GM18498 (cell line): ENCODE measurements around the gene KCMF1.
"Not testable (repeated sequence)": the region's sequence is repeated elsewhere in the genome, so short reads cannot be mapped to it uniquely, and the experiment has no call there.

Experiments used
- ATAC-seq: cut with Tn5 transposase; IDR thresholded peaks from one replicate; pipeline ENCODE4 v1.9.1; 2021; ENCODE audit warnings: mild to moderate bottlenecking, moderate library complexity; ENCODE audit not compliant: unreplicated experiment

Gene KCMF1

GRCh38 chr2:84970868-84971509, at the start of gene KCMF1:
KCMF1 (plus strand) TSS chr2:84971161; CDS start chr2:84971452, 291 bp downstream.
- peak; percentile 60 for ATAC-seq

GRCh38 chr2:84923009-84923408, 48.0 kb upstream of the KCMF1 start:
- no peak for ATAC-seq

GRCh38 chr2:84924173-84925106, 46.5 kb upstream of the KCMF1 start:
- ATAC-seq: peak; percentile 13

GRCh38 chr2:84925336-84925723, 45.6 kb upstream of the KCMF1 start:
- ATAC-seq: peak; percentile 3

- ATAC-seq: peak; percentile 83
Measured at GRCh38 chr2:84925724-84926376, 45.1 kb upstream of the KCMF1 start.

DNA sequence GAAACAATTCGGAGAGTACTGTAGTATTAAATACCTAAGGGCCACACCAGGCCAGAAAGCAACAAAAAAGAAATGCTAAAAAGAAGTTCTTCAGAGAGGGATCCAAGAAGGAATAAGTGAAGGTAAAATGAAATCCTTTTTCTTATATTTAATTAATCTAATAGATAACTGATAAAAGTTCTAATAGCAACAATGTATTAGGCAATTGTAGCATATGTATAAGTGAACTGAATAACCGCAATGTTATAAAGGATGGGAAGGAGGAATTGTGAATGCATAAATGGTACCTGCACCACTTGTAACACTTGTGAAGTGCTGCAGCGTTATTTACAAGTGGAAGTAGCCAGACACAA, 43.7 kb upstream of the KCMF1 start:
- ATAC-seq: no peak

DNA sequence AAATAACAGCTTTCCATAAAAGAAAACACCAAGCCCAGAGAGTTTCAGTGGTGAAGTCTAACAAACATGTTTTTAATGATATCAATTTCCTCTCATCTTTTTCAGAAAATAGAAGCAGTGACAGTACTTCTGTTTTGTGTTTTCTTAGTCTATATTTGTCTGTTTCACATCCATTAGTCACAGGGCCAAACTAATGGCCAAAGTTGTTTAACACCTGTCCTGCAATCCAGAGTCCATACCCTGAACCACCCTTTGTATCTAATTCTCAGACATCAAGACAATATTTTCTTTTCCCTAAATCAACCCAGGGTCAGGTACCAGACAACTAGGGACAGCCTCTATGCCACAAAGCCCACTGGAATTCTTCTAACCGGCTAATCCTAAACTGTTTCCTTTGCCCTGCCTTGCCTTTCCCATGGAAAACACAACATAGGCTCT, 39.6 kb upstream of the KCMF1 start:
- ATAC-seq: peak; percentile 67

DNA sequence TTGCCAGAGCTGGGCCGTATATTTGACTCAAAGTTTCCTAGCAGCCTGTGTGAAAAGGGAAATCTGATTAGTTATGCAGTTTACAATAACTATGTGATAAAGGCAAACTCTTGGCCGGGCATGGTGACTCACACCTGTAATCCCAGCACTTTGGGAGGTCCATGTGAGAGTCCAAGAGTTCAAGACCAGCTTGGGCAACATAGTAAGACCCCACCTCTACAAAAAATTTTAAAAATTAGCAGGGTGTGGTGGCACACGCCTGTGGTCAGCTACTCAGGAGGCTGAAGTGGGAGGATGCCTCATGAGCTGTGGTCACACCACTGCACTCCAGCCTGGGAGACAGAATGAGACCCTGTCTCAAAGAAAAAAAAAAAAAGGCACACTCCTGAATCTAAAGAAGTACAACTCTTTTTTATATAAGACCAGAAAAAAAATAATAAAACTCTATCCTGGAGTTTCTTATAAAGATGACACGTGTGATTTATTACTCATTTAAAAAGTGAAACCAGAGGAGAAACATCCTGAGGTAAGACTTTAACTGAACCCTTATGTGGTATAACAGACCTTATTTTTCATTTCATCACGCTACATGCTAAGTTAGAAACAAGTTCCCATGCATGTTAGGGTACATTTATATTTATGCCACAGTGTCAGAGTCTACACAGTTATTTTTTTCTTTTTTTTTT, 32.6 kb upstream of the KCMF1 start:
- peak; percentile 33 for ATAC-seq

DNA sequence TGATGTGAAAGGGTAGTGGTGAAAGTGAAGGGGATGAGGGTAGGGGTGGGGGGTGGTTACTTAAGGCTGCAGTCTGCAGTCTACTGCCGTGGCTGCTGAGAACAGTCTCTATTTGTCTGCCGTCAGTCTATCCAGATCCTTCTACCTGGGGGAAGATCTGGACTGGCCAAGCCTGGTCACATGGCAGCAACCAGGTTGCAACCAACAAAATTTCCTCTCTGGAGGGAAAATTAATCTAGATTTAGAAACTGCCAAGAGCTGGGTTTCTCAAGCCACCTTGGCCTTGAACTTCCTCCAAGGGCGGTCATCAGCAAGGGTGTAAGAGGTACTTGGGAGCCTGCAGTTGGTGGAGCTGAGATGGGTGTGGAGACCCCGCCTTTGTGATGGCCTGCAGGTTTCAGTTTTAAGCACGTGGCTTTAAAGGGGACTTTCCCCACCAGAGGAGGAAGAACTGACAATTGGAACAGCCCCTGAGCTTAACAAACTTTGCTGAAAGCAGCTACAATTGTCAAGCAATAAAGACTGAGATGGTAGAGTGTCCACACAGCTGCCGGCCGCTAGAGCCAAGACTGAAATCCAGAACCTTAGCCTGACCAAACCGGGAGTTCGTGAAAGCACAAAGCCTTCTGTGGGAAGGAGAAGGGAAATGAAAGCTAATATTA, 31.4 kb upstream of the KCMF1 start:
- peak; percentile 78 for ATAC-seq

GRCh38 chr2:84940088-84940470, 30.9 kb upstream of the KCMF1 start:
- peak; percentile 5 for ATAC-seq

- no peak for ATAC-seq
Measured at GRCh38 chr2:84940831-84941412, 30.0 kb upstream of the KCMF1 start.

- ATAC-seq: no peak
Measured at GRCh38 chr2:84942166-84942565, 28.8 kb upstream of the KCMF1 start.

GRCh38 chr2:84942964-84943421, 28.0 kb upstream of the KCMF1 start:
- peak; percentile 36 for ATAC-seq

- no peak for ATAC-seq
Measured at GRCh38 chr2:84944295-84944909, 26.6 kb upstream of the KCMF1 start.

GRCh38 chr2:84945838-84946203, 25.1 kb upstream of the KCMF1 start:
- ATAC-seq: not testable (repeated sequence)

DNA sequence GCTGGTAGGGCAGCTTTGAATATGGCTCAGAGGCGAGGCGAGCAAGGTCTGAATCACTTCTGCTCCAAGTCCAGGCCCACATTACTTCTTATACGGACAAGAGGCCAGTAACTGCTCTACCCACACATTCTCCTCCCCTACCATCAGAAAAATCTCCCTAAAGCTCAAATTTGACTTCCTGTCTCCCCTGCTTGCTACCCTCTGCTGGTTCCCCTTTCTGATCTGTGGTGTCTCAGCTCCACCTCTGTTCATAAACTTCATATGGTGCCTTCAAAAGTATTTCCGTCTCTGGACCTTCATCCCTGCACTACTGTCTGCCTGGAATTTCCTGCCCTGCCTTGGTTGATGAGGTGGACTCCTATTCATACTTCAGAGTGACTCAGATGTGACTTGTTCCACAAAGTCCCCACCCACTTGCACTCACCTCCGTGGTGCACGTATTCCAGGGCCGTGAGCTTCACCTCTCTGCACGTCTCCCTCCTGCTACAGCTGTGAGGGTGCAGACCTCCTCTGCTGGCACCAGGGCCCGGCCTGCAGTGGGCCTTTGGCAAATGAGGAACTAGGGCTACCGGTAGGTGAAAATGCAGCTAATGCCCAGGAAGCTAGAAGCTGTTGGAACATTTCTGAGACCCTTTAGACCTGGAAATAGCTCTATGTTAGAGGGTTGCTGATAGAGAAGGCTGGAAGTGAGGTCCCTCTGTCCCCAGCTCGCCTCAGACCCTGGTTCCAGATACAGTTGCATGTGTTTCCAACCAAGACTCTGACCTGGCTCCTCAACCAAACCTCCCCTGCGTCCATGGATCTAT, 24.6 kb upstream of the KCMF1 start:
- ATAC-seq: peak; percentile 72

DNA sequence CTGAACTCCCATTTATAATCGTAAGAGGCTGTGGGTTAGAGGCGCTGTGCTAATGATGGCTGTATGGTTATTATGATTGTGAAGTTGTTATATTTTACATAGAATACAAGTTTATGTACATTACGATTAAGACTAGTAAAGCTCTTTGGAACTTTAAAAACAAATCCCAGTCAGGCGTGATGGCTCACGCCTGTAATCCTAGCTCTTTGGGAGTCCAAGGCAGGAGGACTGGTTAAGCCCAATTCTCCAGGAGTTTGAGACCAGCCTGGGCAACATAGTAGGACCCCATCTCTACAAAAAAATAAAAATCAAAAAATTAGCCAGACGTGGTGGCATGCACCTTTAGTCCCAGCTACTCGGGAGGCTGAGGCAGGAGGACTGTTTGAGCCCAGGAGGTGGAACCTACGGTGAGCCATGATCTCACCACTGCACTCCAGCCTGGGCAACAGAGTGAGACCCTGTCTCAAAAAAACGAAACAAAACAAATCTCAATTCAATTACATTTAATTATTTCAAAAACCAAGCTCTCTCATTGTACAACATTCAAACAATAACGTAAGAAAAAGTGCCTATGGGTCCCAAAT, 23.9 kb upstream of the KCMF1 start:
- no peak for ATAC-seq

DNA sequence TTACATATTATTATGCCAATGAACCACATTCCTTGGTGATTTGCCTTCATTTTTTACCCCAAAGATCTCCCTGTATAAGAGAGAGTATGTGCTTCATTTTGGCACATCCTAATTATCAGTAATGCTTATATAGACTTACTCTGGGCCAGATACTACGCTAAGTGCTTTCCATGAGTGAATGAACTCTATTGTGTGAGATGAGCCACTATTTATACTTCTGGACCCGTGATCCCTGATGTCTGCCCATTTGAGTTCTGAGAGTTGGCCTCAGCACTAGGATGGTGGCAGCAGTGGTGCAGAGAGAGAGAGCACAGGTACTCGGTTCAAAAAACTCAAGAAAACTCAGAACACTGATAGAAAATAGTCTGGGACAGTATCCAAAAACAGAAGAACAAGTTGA, 17.4 kb upstream of the KCMF1 start:
- no peak for ATAC-seq

DNA sequence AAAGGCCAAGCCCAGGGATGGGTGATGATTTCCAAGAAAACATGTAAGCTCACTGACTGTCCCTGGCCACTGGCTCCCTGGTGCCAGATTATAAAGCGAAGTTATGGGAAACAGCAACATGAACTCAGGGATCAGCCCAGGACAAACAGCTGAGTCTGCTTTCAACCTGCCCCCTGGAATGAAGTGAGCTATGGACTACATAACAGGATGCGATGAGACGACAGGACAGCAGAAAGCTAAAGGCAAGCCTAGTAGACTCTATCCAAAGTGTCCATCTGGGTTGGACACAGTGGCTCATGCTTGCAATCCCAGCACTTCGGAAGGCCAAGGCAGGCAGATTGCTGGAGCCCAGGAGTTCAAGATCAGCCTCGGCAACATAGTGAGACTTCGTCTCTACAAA, 16.6 kb upstream of the KCMF1 start:
- no peak for ATAC-seq
